ENCODE data around the gene PCARE. TPM values are rescaled to one million over a fixed set of nuclear protein-coding genes. Genes with fewer than 3 reads are reported as not detected.

PCARE gene
- total and polyA plus RNA-seq, 3 donors from 2014 or later: 0.06 to 1.0 (median 0.76) TPM

- WGBS, 2 donors: 82 to 91% methylated on average over 11 to 17 of the region's 17 CpGs
- Histone ChIP-seq H3K27ac (no peak overlapping the region), H3K27me3 (no peaks in the 10 kb centered on the region), H3K4me3 (no peak overlapping the region), H3K9me3 (no peaks in the 10 kb centered on the region), H3K36me3 (ENCODE audit: low read depth, missing control alignments) (no peaks in the 10 kb centered on the region), H3K4me1 (no peaks in the 10 kb centered on the region)
- intact Hi-C loops (cut with DNase I; ENCODE audit: low total_unique reads): no loop called here
- no peak for DNase-seq
- no peak for TF ChIP-seq CTCF (IDR thresholded peaks at IDR 0.05)
- no peak for TF ChIP-seq POLR2A (IDR thresholded peaks at IDR 0.05)
Observed at GRCh38 chr2:29035016-29035745, 39.1 kb downstream of the PCARE start.

- no peaks in the 10 kb centered on the region for H3K4me1 ChIP-seq
- H3K36me3 ChIP-seq (ENCODE audit: low read depth, missing control alignments): no peaks in the 10 kb centered on the region
- no peak overlapping the region for H3K27ac ChIP-seq
- H3K9me3 ChIP-seq: no peaks in the 10 kb centered on the region
- no peaks in the 10 kb centered on the region for H3K27me3 ChIP-seq
- no peak for DNase-seq
- intact Hi-C loops (cut with DNase I; ENCODE audit: low total_unique reads): no loop called here
- no peak for TF ChIP-seq CTCF (IDR thresholded peaks at IDR 0.05)
- TF ChIP-seq POLR2A (IDR thresholded peaks at IDR 0.05): no peak
- WGBS, 2 donors: 68 to 75% methylated on average over 5 to 6 of the region's 6 CpGs
- H3K4me3 ChIP-seq: no peak overlapping the region
Observed at GRCh38 chr2:29033656-29034055, 40.7 kb downstream of the PCARE start.

GRCh38 chr2:29033172-29033571, 41.2 kb downstream of the PCARE start:
- 31 to 100% methylated on average over 1 to 2 of the region's 2 CpGs for WGBS, 2 donors
- H3K36me3 ChIP-seq (ENCODE audit: low read depth, missing control alignments): no peaks in the 10 kb centered on the region
- intact Hi-C loops (cut with DNase I; ENCODE audit: low total_unique reads): no loop called here
- no peak for DNase-seq
- no peak overlapping the region for H3K4me3 ChIP-seq
- H3K9me3 ChIP-seq: no peaks in the 10 kb centered on the region
- H3K27ac ChIP-seq: no peak overlapping the region
- no peaks in the 10 kb centered on the region for H3K27me3 ChIP-seq
- TF ChIP-seq CTCF (IDR thresholded peaks at IDR 0.05): no peak
- no peak for TF ChIP-seq POLR2A (IDR thresholded peaks at IDR 0.05)
- no peaks in the 10 kb centered on the region for H3K4me1 ChIP-seq

- no peaks in the 10 kb centered on the region for H3K36me3 ChIP-seq (ENCODE audit: low read depth, missing control alignments)
- H3K4me1 ChIP-seq: no peaks in the 10 kb centered on the region
- no peak for DNase-seq
- no peak overlapping the region for H3K4me3 ChIP-seq
- H3K9me3 ChIP-seq: no peaks in the 10 kb centered on the region
- no peak overlapping the region for H3K27ac ChIP-seq
- TF ChIP-seq CTCF (IDR thresholded peaks at IDR 0.05) (no peak), POLR2A (IDR thresholded peaks at IDR 0.05) (no peak)
- no peaks in the 10 kb centered on the region for H3K27me3 ChIP-seq
- 95 to 97% methylated on average over 5 of the region's 5 CpGs for WGBS, 2 donors
- intact Hi-C loops (cut with DNase I; ENCODE audit: low total_unique reads): no loop called here
Observed at GRCh38 chr2:29032189-29032588, 42.1 kb downstream of the PCARE start.

GRCh38 chr2:29031046-29031445, 43.3 kb downstream of the PCARE start:
- no peaks in the 10 kb centered on the region for H3K9me3 ChIP-seq
- no peaks in the 10 kb centered on the region for H3K27me3 ChIP-seq

More at GRCh38 chr2:29031046-29031445, 43.3 kb downstream of the PCARE start:
- DNase-seq: no peak
- TF ChIP-seq POLR2A (IDR thresholded peaks at IDR 0.05) (no peak), CTCF (IDR thresholded peaks at IDR 0.05) (no peak)
- Histone ChIP-seq H3K36me3 (ENCODE audit: low read depth, missing control alignments) (no peaks in the 10 kb centered on the region), H3K27ac (no peak overlapping the region), H3K4me1 (no peaks in the 10 kb centered on the region), H3K4me3 (no peak overlapping the region)
- intact Hi-C loops (cut with DNase I; ENCODE audit: low total_unique reads): no loop called here
